ENCODE results near the gene TMED7.

GRCh38 chr5:115575167-115576070, 50.4 kb downstream of the TMED7 start:
- TF ChIP-seq POLR2A (IDR thresholded peaks at IDR 0.05) (no peak), CTCF (IDR thresholded peaks at IDR 0.05) (no peak)
